ENCODE results near the gene SPRYD3.
A peak's percentile ranks its signal among the peaks of the same experiment; 100 is the strongest.

The SPRYD3 gene

DNA sequence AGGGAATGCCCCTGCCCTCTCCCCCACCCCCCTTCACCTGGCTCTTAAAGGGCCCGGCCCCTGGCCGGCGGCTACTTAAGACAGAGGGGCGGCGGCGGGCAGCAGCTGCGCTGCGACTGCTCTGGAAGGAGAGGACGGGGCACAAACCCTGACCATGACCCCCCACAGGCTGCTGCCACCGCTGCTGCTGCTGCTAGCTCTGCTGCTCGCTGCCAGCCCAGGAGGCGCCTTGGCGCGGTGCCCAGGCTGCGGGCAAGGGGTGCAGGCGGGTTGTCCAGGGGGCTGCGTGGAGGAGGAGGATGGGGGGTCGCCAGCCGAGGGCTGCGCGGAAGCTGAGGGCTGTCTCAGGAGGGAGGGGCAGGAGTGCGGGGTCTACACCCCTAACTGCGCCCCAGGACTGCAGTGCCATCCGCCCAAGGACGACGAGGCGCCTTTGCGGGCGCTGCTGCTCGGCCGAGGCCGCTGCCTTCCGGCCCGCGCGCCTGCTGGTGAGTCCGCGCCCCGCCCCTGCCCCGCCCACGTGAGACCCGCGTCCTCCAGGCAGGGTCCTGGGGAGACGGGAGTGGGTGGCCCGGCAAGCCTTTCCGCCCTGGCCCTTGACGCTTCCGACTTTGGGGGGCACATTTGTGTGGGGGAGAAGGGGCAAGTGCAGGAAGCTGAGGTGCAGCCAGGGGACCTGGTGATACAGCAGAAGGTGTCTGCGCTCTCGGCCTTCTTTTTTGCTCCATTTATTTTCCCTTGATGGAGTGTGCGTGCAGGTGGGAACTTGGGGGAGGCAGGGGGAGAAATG lies 18.6 kb upstream of the SPRYD3 start, which contains the start of gene IGFBP6 (continued):
- TF ChIP-seq, protein P1, sequence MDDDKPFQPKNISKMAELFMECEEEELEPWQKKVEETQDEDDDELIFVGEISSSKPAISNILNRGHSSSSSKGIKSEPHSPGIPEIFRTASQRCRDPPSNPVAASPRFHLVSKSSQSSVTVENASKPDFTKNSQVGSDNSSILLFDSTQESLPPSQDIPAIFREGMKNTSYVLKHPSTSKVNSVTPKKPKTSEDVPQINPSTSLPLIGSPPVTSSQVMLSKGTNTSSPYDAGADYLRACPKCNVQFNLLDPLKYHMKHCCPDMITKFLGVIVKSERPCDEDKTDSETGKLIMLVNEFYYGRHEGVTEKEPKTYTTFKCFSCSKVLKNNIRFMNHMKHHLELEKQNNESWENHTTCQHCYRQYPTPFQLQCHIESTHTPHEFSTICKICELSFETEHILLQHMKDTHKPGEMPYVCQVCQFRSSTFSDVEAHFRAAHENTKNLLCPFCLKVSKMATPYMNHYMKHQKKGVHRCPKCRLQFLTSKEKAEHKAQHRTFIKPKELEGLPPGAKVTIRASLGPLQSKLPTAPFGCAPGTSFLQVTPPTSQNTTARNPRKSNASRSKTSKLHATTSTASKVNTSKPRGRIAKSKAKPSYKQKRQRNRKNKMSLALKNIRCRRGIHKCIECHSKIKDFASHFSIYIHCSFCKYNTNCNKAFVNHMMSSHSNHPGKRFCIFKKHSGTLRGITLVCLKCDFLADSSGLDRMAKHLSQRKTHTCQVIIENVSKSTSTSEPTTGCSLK (tag by site-specific recombination; IDR thresholded peaks at IDR 0.05), result no peak
- TF ChIP-seq ZNF335 (tag by site-specific recombination; conservative IDR thresholded peaks at IDR 0.05), result peak; percentile 96
- no peak for TF ChIP-seq SCRT2 (tag by site-specific recombination; IDR thresholded peaks at IDR 0.05)
- TF ChIP-seq HOXD13 (CRISPR knock-in tag; IDR thresholded peaks at IDR 0.05; ENCODE audit: borderline replicate concordance), result no peak
- peak; percentile 67; the same call in 1 of the 2 replicates for TF ChIP-seq ZNF501 (tag by site-specific recombination; IDR thresholded peaks at IDR 0.05)
- TF ChIP-seq, protein P2, sequence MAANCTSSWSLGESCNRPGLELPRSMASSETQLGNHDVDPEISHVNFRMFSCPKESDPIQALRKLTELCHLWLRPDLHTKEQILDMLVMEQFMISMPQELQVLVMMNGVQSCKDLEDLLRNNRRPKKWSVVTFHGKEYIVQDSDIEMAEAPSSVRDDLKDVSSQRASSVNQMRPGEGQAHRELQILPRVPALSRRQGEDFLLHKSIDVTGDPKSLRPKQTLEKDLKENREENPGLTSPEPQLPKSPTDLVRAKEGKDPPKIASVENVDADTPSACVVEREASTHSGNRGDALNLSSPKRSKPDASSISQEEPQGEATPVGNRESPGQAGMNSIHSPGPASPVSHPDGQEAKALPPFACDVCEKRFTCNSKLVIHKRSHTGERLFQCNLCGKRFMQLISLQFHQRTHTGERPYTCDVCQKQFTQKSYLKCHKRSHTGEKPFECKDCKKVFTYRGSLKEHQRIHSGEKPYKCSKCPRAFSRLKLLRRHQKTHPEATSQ (tag by site-specific recombination; IDR thresholded peaks at IDR 0.05), result peak; percentile 72
- no peak for TF ChIP-seq ZNF623 (tag by site-specific recombination; IDR thresholded peaks at IDR 0.05)
- TF ChIP-seq ZNF239 (tag by site-specific recombination; IDR thresholded peaks at IDR 0.05), result no peak
- TF ChIP-seq, protein P3, sequence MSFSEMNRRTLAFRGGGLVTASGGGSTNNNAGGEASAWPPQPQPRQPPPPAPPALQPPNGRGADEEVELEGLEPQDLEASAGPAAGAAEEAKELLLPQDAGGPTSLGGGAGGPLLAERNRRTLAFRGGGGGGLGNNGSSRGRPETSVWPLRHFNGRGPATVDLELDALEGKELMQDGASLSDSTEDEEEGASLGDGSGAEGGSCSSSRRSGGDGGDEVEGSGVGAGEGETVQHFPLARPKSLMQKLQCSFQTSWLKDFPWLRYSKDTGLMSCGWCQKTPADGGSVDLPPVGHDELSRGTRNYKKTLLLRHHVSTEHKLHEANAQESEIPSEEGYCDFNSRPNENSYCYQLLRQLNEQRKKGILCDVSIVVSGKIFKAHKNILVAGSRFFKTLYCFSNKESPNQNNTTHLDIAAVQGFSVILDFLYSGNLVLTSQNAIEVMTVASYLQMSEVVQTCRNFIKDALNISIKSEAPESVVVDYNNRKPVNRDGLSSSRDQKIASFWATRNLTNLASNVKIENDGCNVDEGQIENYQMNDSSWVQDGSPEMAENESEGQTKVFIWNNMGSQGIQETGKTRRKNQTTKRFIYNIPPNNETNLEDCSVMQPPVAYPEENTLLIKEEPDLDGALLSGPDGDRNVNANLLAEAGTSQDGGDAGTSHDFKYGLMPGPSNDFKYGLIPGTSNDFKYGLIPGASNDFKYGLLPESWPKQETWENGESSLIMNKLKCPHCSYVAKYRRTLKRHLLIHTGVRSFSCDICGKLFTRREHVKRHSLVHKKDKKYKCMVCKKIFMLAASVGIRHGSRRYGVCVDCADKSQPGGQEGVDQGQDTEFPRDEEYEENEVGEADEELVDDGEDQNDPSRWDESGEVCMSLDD (tag by site-specific recombination; IDR thresholded peaks at IDR 0.05), result peak; percentile 98
- no peak for TF ChIP-seq GFI1B (tag by site-specific recombination; IDR thresholded peaks at IDR 0.05)
- TF ChIP-seq, protein P4, sequence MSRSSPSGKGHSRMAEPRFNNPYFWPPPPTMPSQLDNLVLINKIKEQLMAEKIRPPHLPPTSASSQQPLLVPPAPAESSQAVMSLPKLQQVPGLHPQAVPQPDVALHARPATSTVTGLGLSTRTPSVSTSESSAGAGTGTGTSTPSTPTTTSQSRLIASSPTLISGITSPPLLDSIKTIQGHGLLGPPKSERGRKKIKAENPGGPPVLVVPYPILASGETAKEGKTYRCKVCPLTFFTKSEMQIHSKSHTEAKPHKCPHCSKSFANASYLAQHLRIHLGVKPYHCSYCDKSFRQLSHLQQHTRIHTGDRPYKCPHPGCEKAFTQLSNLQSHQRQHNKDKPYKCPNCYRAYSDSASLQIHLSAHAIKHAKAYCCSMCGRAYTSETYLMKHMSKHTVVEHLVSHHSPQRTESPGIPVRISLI (tag by site-specific recombination; IDR thresholded peaks at IDR 0.05), result no peak
- no peak for TF ChIP-seq ZNF140 (tag by site-specific recombination; IDR thresholded peaks at IDR 0.05)
- TF ChIP-seq, protein P5, sequence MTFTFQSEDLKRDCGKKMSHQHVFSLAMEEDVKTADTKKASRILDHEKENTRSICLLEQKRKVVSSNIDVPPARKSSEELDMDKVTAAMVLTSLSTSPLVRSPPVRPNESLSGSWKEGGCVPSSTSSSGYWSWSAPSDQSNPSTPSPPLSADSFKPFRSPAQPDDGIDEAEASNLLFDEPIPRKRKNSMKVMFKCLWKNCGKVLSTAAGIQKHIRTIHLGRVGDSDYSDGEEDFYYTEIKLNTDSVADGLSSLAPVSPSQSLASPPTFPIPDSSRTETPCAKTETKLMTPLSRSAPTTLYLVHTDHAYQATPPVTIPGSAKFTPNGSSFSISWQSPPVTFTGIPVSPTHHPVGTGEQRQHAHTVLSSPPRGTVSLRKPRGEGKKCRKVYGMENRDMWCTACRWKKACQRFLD (tag by site-specific recombination; IDR thresholded peaks at IDR 0.05), result no peak
- no peak for TF ChIP-seq ZNF354C (tag by site-specific recombination; IDR thresholded peaks at IDR 0.05; ENCODE audit: borderline replicate concordance, low read depth)
- no peak for TF ChIP-seq BCL11B (tag by site-specific recombination; IDR thresholded peaks at IDR 0.05; ENCODE audit: low read depth)
- no peak for TF ChIP-seq YY1 (tag by site-specific recombination; IDR thresholded peaks at IDR 0.05)
- TF ChIP-seq ZNF776 (tag by site-specific recombination; IDR thresholded peaks at IDR 0.05; ENCODE audit: borderline replicate concordance), result no peak
- peak; percentile 60 for TF ChIP-seq OSR2 (tag by site-specific recombination; IDR thresholded peaks at IDR 0.05)
- TF ChIP-seq, protein P6, sequence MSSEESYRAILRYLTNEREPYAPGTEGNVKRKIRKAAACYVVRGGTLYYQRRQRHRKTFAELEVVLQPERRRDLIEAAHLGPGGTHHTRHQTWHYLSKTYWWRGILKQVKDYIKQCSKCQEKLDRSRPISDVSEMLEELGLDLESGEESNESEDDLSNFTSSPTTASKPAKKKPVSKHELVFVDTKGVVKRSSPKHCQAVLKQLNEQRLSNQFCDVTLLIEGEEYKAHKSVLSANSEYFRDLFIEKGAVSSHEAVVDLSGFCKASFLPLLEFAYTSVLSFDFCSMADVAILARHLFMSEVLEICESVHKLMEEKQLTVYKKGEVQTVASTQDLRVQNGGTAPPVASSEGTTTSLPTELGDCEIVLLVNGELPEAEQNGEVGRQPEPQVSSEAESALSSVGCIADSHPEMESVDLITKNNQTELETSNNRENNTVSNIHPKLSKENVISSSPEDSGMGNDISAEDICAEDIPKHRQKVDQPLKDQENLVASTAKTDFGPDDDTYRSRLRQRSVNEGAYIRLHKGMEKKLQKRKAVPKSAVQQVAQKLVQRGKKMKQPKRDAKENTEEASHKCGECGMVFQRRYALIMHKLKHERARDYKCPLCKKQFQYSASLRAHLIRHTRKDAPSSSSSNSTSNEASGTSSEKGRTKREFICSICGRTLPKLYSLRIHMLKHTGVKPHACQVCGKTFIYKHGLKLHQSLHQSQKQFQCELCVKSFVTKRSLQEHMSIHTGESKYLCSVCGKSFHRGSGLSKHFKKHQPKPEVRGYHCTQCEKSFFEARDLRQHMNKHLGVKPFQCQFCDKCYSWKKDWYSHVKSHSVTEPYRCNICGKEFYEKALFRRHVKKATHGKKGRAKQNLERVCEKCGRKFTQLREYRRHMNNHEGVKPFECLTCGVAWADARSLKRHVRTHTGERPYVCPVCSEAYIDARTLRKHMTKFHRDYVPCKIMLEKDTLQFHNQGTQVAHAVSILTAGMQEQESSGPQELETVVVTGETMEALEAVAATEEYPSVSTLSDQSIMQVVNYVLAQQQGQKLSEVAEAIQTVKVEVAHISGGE (tag by site-specific recombination; conservative IDR thresholded peaks at IDR 0.05; ENCODE audit: low read depth), result no peak; the same call in 1 of the 2 replicates
- TF ChIP-seq ZNF16 (tag by site-specific recombination; IDR thresholded peaks at IDR 0.05; ENCODE audit: low read depth), result no peak
- TF ChIP-seq ZNF404 (tag by site-specific recombination; IDR thresholded peaks at IDR 0.05), result no peak
- TF ChIP-seq YY2 (tag by site-specific recombination; IDR thresholded peaks at IDR 0.05), result no peak
- 0 out of 2 replicates have a peak, but pooled peaks have one; percentile 43 for TF ChIP-seq ZXDB (tag by site-specific recombination; IDR thresholded peaks at IDR 0.05)
- no peak; the same call in 1 of the 2 replicates for TF ChIP-seq ZNF24 (tag by site-specific recombination; IDR thresholded peaks at IDR 0.05)
- TF ChIP-seq ZBTB8A (tag by site-specific recombination; IDR thresholded peaks at IDR 0.05), result peak; percentile 95
- TF ChIP-seq ZNF777 (tag by site-specific recombination; IDR thresholded peaks at IDR 0.05; ENCODE audit: borderline replicate concordance), result 0 out of 2 replicates have a peak, but pooled peaks have one; percentile 20
- TF ChIP-seq SP7 (tag by site-specific recombination; IDR thresholded peaks at IDR 0.05), result 0 out of 2 replicates have a peak, but pooled peaks have one; percentile 8
- TF ChIP-seq ZNF391 (tag by site-specific recombination; IDR thresholded peaks at IDR 0.05; ENCODE audit: borderline replicate concordance, low read depth), result no peak
